H4 (cell line): Measurements from ENCODE around the gene EXTL1. TPM values are rescaled to one million over a fixed set of nuclear protein-coding genes. Genes with fewer than 3 reads are reported as not detected.

Source experiments
- DNase-seq: peaks from one replicate; pipeline ENCODE4 v3.0.0-alpha.2; 2015; ENCODE audit warnings: low spot score
- total RNA-seq: library from RNA; depleted of rRNA; stranded (reverse); fragments of >200 nt; shearing (Covaris generic); gene quantifications from 2 replicates; pipeline ENCODE4 v1.2.3, GENCODE V29; 2014

EXTL1 gene
- total RNA-seq, 1 experiment from 2014 or later: not detected

- DNase-seq: no peak
Observed at GRCh38 chr1:26044414-26044813, 22.8 kb downstream of the EXTL1 start.

GRCh38 chr1:26044971-26045721 lies 23.6 kb downstream of the EXTL1 start:
- no peak for DNase-seq

- DNase-seq: no peak
Observed at GRCh38 chr1:26045722-26046245, 24.2 kb downstream of the EXTL1 start, which contains the start of gene SLC30A2. TSS of gene SLC30A2 (minus strand) at chr1:26046118. CDS start at chr1:26045896, 222 bp downstream.

- no peak for DNase-seq
Observed at GRCh38 chr1:26046246-26047095, 24.9 kb downstream of the EXTL1 start.

- no peak for DNase-seq
Observed at GRCh38 chr1:26047278-26047874, 25.8 kb downstream of the EXTL1 start.

- DNase-seq: no peak
Observed at GRCh38 chr1:26049531-26050247, 28.1 kb downstream of the EXTL1 start.

GRCh38 chr1:26050248-26050640 lies 28.7 kb downstream of the EXTL1 start:
- DNase-seq: no peak

- DNase-seq: no peak
Observed at GRCh38 chr1:26053718-26054560, 32.4 kb downstream of the EXTL1 start.

GRCh38 chr1:26055041-26055440 lies 33.5 kb downstream of the EXTL1 start:
- DNase-seq: no peak

- DNase-seq: no peak
Observed at GRCh38 chr1:26057189-26057588, 35.6 kb downstream of the EXTL1 start.

GRCh38 chr1:26058052-26058595 lies 36.5 kb downstream of the EXTL1 start:
- DNase-seq: no peak

GRCh38 chr1:26059906-26060305 lies 38.3 kb downstream of the EXTL1 start:
- DNase-seq: no peak

GRCh38 chr1:26060832-26061574 lies 39.4 kb downstream of the EXTL1 start:
- no peak for DNase-seq

- DNase-seq: no peak
Observed at GRCh38 chr1:26064553-26064952, 43.0 kb downstream of the EXTL1 start.

- no peak for DNase-seq
Observed at GRCh38 chr1:26066160-26066559, 44.6 kb downstream of the EXTL1 start.

- no peak for DNase-seq
Observed at GRCh38 chr1:26066857-26067256, 45.3 kb downstream of the EXTL1 start.

GRCh38 chr1:26067432-26067911 lies 45.9 kb downstream of the EXTL1 start, which contains the start of gene TRIM63:
TSS of gene TRIM63 (minus strand) at chr1:26067630. CDS start at chr1:26067494, 136 bp downstream.
- DNase-seq: no peak

- DNase-seq: no peak
Observed at GRCh38 chr1:26069941-26070295, 48.3 kb downstream of the EXTL1 start.

GRCh38 chr1:26070296-26070962 lies 48.9 kb downstream of the EXTL1 start:
- DNase-seq: no peak
